GM12872 (cell line): ENCODE results near the gene DPH1.

Experiments used
- CTCF ChIP-seq: IDR thresholded peaks from 3 replicates; pipeline ENCODE4 v1.5.1; 2011; ENCODE audit warnings: low read depth, mild to moderate bottlenecking, low read length, moderate library complexity; ENCODE audit not compliant: insufficient read depth

The DPH1 gene

GRCh38 chr17:2074919-2075318 is 45.0 kb downstream of the DPH1 start:
- TF ChIP-seq CTCF, result no peak

- TF ChIP-seq CTCF, result no peak
These were observed 45.6 kb downstream of the DPH1 start for GRCh38 chr17:2075336-2076086.

- TF ChIP-seq CTCF, result no peak
These were observed 46.4 kb downstream of the DPH1 start for GRCh38 chr17:2076087-2076984.

- no peak for TF ChIP-seq CTCF
These were observed 47.1 kb downstream of the DPH1 start for GRCh38 chr17:2077040-2077439.

- TF ChIP-seq CTCF, result no peak
These were observed 51.6 kb downstream of the DPH1 start for GRCh38 chr17:2081564-2081963.

- no peak for TF ChIP-seq CTCF
These were observed 52.2 kb downstream of the DPH1 start for GRCh38 chr17:2082003-2082781.

GRCh38 chr17:2083613-2084035 is 53.7 kb downstream of the DPH1 start:
- TF ChIP-seq CTCF, result 0 out of 3 replicates have a peak, but pooled peaks have one; percentile 15
